Limb (tissue), 2 donors: ENCODE data around the gene CSH2.
"Not testable (repeated sequence)": the region's sequence is repeated elsewhere in the genome, so short reads cannot be mapped to it uniquely, and the experiment has no call there.

Source experiments
- DNase-seq, 2 donors: peaks; one replicate each; pipeline ENCODE4 v3.0.0-alpha.2; 2016; ENCODE audit errors: extremely low spot score in 2 of 2

The CSH2 gene

GRCh38 chr17:63896524-63897354 is 23.3 kb upstream of the CSH2 start, which contains the start of gene CSH1:
Gene CSH1 (minus strand): TSS chr17:63896574. CDS start chr17:63896511, 63 bp downstream.
- DNase-seq, result not testable (repeated sequence)

GRCh38 chr17:63894821-63895220 is 21.3 kb upstream of the CSH2 start:
- not testable (repeated sequence) for DNase-seq

GRCh38 chr17:63894021-63894420 is 20.5 kb upstream of the CSH2 start:
- DNase-seq, result not testable (repeated sequence)

- DNase-seq, result not testable (repeated sequence)
These were observed 19.0 kb upstream of the CSH2 start for GRCh38 chr17:63892316-63893037.

GRCh38 chr17:63889026-63889848 is 15.8 kb upstream of the CSH2 start:
- peak; percentile 29 to 46 for DNase-seq

- not testable (repeated sequence) for DNase-seq
These were observed 11.6 kb upstream of the CSH2 start for GRCh38 chr17:63885119-63885518.

GRCh38 chr17:63882626-63883126 is 9.2 kb upstream of the CSH2 start:
- DNase-seq, result not testable (repeated sequence)

- peak; percentile 6 to 59 for DNase-seq
These were observed 8.6 kb upstream of the CSH2 start, which contains the start of gene GH2 for GRCh38 chr17:63881935-63882601. Gene GH2 (minus strand): TSS chr17:63881944. CDS start chr17:63881801, 143 bp downstream.

GRCh38 chr17:63881337-63881736 is 7.9 kb upstream of the CSH2 start:
- DNase-seq, result not testable (repeated sequence)

- DNase-seq, result no peak
These were observed 7.2 kb upstream of the CSH2 start for GRCh38 chr17:63880706-63881105.

- DNase-seq, result not testable (repeated sequence)
These were observed 4.9 kb upstream of the CSH2 start for GRCh38 chr17:63878413-63878812.

- DNase-seq, result not testable (repeated sequence)
These were observed 1.2 kb upstream of the CSH2 start for GRCh38 chr17:63874693-63875092.

GRCh38 chr17:63874061-63874626 is 667 bp upstream of the CSH2 start:
- DNase-seq, result not testable (repeated sequence)

- not testable (repeated sequence) for DNase-seq
These were observed 1.7 kb downstream of the CSH2 start for GRCh38 chr17:63871646-63872365.

GRCh38 chr17:63870292-63870665 is 3.2 kb downstream of the CSH2 start:
- not testable (repeated sequence) for DNase-seq

- DNase-seq, result not testable (repeated sequence)
These were observed 3.8 kb downstream of the CSH2 start for GRCh38 chr17:63869491-63870291.

GRCh38 chr17:63866625-63867024 is 6.9 kb downstream of the CSH2 start:
- DNase-seq, result not testable (repeated sequence)

GRCh38 chr17:63859257-63859656 is 14.2 kb downstream of the CSH2 start:
- no peak for DNase-seq

- not testable (repeated sequence) for DNase-seq
These were observed 17.1 kb downstream of the CSH2 start for GRCh38 chr17:63856425-63856824.
